A172 (cell line): Measurements from ENCODE around the gene ZNF419. TPM values are rescaled to one million over a fixed set of nuclear protein-coding genes. Genes with fewer than 3 reads are reported as not detected.
A peak's percentile ranks its signal among the peaks of the same experiment; 100 is the strongest.
"Not testable (repeated sequence)": the region's sequence is repeated elsewhere in the genome, so short reads cannot be mapped to it uniquely, and the experiment has no call there.

ENCODE experiments used
- DNase-seq: peaks from one replicate; pipeline ENCODE4 v3.0.0-alpha.2; 2015; ENCODE audit warnings: low spot score
- total RNA-seq: library from RNA; depleted of rRNA; stranded (reverse); fragments of >200 nt; shearing (Covaris generic); gene quantifications from 2 replicates; pipeline ENCODE4 v1.2.3, GENCODE V29; 2014; rRNA removed

The ZNF419 gene
- 10.1 and 11.8 TPM in 2 replicates for total RNA-seq

DNA sequence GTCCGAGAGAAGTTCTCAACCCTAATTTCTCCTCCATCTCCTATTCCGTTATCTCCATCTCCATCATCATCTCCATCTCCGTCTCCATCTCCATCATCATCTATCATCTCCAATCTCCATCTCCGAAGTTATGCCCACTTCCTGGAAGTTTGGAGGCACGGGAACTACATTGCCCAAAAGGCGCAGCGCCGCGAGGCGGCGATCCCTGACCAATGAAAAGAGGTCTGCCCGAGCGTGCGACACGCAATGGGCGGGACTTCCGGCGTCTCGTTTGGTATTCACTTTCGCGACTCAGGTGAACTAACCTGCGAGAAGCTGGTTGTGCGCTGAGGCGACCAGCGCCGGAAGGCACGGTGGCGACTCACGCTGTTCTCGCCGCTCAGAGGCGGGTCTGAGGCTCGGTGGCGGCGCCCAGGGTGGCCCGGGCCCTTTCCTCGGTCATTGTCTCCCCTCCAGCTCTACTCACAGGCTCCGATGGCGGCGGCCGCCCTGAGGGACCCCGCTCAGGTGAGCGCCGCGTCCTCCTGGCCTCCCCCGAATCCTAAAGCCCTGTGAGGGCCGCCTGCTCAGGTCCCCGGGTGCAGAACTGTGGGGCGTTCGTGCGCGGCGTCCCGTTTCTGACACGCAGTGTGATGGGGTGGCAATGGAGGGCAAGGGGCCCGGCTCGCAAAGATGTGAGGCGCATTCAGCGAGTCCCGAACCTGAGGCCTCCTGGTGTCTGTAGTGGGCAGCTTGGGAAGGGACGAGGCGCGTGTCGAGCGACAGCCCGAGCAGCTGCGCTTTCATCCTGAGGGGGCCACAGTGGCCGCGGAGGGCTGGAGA is at the start of gene ZNF419:
ZNF419 (plus strand) TSS at position 274 of the 822 bp plus-strand sequence; CDS start at position 475, 201 bp downstream.
- peak; percentile 87 for DNase-seq

GRCh38 chr19:57437931-57438330 is 49.6 kb upstream of the ZNF419 start:
- no peak for DNase-seq

DNA sequence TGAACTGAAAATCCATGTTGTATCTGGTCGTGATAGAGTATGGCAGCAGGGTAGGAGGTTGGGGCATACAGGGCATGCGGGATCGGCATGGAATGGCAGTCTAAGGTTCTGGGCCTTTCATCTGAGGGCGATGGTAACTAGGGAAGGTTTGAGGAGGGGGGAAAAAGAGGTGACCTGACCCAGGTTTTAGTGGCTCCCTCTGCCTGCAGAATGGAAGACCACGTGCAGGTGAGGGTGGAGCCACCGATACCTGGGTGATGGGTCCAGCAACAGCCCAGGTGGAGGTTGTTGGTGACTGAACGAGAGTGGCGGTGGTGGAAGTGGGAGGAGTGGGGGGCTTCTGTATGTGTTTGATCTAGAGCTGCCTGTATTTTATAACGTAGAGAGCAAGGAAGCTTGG is 48.6 kb upstream of the ZNF419 start:
- DNase-seq, result no peak

- no peak for DNase-seq
Observed at GRCh38 chr19:57441979-57442752, 45.4 kb upstream of the ZNF419 start.

- no peak for DNase-seq
Observed at GRCh38 chr19:57443121-57443696, 44.3 kb upstream of the ZNF419 start.

- DNase-seq, result no peak
Observed at GRCh38 chr19:57452307-57452706, 35.2 kb upstream of the ZNF419 start.

- peak; percentile 65 for DNase-seq
Observed at GRCh38 chr19:57465680-57466381, 21.7 kb upstream of the ZNF419 start.

GRCh38 chr19:57466489-57466888 is 21.1 kb upstream of the ZNF419 start:
- DNase-seq, result no peak

DNA sequence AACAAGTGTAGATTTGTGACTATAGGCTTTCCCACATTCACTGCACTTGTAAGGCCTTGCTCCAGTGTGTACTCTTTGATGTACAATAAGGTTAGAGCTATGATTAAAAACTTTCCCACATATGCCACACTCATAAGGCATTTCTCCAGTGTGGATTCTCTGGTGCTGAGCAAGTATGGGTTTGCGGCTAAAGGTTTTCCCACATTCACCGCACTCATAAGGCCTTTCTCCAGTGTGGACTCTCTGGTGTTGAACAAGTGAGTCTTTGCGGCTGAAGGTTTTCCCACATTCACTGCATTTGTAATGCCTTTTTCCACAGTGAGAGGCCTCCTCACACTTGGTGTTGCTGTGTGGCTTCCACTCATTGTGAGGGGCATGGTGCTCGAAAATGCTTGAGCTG is 13.9 kb upstream of the ZNF419 start:
- no peak for DNase-seq

DNA sequence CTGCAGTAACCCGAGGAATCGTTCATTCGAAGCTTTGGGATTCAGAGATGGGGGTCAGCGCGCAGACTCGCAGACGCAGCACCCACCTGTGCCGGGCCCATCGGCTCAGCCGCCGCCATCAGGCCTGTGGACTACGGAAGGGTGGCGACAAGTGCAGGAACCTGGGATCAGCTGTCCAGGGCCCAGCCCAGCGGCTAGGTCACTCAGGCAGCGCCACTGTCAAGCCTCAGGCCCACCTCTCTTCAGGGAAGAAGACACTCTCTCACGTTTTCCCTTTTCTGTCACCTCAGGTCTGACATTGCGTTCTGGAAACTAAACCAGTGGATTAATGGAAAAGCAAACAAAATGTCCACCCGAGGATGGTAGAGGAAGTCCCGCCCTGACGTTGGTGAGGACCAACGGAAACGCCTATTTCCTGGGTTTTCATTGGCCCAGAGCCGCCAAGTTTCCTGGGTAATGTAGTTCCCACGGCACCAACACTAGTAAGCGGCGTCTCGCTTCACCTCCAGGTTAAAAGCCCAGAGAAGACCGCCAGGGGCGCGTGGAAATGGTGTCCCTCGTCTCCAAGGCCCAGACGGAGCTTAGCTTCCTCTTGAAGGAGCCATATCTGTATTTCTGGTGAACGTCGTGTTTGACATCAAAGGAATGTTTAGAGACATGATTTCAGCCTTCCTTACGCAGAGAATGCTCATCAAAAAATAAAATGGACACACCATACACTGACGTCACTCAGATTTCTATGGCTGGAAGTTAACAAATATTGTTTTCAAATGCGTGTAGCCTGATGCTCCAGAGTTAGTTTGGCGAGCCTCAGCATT is 10.2 kb upstream of the ZNF419 start, which contains the start of gene ZNF772:
ZNF772 (minus strand) TSS at position 376 of the 818 bp plus-strand sequence; CDS start at position 119, 257 bp downstream.
- peak; percentile 95 for DNase-seq

DNA sequence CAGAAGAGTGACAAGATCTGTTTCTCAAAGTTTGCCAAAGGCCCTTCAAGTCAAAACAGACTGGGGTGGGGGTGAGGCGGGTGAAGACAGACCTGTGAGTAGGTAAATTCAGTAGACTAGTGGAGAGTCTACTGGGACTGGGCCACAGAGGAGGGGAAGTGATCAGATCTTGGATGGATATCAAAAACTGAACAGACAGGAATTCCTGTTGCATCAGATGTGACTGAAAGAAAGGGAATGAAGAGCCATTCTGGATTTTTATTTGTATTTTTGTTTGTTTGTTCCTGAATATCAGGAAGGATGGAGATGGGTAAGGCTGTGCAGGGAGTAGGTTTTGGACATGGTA is 722 bp downstream of the ZNF419 start:
- DNase-seq, result not testable (repeated sequence)

DNA sequence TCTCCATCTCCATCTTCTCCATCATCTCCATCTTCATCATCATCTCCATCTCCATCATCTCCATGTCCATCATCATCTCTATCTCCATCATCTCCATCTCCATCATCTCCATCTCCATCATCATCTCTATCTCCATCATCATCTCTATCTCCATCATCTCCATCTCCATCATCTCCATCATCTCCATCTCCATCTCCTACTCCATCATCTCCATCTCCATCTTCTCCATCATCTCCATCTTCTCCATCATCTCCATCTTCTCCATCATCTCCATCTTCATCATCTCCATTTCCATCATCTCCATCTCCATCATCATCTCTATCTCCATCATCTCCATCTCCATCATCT is 11.8 kb downstream of the ZNF419 start:
- DNase-seq, result not testable (repeated sequence)

DNA sequence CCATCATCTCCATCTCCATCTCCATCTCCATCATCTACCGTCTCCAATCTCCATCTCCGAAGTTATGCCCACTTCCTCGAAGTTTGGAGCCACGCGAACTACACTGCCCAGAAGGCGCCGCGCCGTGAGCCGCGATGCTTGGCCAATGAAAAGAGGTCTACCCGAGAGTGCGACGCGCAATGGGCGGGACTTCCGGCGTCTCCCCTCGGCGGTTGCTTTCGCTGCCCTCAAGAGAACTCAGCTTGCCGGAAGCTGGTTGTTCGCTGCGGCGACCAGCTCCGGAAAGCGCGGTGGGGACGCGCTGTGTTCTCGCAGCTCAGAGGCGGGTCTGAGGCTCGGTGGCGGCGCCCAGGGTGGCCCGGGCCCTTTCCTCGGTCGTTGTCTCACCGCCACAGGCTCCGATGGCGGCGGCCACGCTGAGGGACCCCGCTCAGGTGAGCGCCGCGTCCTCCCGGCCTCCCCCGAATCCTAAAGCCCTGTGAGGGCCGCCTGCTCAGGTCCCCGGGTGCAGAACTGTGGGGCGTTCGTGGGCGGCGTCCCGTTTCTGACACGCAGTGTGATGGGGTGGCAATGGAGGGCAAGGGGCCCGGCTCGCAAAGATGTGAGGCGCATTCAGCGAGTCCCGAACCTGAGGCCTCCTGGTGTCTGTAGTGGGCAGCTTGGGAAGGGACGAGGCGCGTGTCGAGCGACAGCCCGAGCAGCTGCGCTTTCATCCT is 12.3 kb downstream of the ZNF419 start, which contains the start of gene ZNF773:
ZNF773 (plus strand) TSS at position 259 of the 716 bp plus-strand sequence; CDS start at position 402, 143 bp downstream.
- peak; percentile 97 for DNase-seq

- not testable (repeated sequence) for DNase-seq
Observed at GRCh38 chr19:57500400-57500799, 12.8 kb downstream of the ZNF419 start.

- DNase-seq, result no peak
Observed at GRCh38 chr19:57506163-57506562, 18.6 kb downstream of the ZNF419 start.

GRCh38 chr19:57511484-57511883 is 23.9 kb downstream of the ZNF419 start:
- DNase-seq, result no peak

DNA sequence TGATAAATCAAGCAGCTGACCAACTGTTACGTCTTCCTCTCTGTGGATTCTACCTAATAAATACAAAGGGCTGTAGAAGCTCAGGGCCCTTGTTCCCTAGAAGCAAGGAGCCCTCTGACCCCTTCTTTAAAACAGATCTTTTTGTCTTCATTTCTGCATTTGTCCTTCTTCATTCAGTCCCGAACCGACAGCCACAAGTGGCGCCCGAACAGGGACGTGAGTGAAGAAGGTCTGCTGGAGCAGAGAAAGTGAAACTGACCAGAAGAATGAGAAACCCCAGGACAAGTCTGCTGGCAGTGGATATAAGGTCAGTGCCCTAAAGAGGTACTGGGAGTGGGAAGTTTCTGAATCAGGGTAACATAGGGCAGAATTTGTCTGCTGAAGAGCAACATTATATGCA is 25.3 kb downstream of the ZNF419 start:
- DNase-seq, result no peak

DNA sequence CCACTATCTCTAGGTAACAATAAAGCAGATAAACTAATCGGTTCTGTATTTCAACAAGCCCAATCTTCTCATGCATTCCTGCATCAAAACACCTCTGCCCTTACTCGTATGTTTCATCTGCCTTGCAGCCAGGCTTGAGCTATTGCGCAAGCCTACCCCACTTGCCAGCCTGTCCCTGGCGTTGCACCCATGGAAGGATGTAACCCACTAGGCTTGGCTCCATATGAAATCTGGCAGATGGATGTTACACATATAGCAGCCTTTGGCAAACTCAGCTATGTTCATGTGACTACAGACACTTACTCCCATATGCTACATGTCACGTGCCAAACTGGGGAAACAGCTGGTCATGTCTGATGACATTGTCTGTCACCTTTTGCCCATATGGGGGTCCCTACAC is 27.7 kb downstream of the ZNF419 start:
- no peak for DNase-seq

DNA sequence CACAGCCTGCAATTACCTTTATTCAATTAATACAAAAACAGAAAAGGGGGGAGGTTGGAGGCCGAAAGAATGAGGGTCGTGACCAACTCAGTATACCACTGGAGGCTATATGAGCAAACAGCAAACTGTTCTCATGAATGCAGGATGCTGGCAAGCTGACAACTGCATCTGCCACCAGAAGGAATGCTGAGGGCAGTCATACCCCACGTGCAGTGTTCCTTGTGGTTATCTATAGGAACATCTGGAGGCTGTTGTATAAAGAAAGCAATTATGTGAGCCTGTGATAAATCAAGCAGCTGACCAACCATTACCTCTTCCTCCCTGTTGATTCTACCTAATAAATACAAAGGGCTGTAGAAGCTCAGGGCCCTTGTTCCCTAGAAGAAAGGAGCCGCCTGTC is 30.5 kb downstream of the ZNF419 start:
- not testable (repeated sequence) for DNase-seq
